A549 (cell line): ENCODE results near the gene ARHGAP28. TPM values are rescaled to one million over a fixed set of nuclear protein-coding genes. Genes with fewer than 3 reads are reported as not detected.

ENCODE experiments used
- ATAC-seq, 2 experiments: fragments of 200-7000 bp in 1 of 2; fragments of >200 bp in 1 of 2; cut with Nextera tagmentation in 1 of 2; cut with Tn5 transposase in 1 of 2; 3 replicates each; pipeline versions ENCODE4 v1.8.0 to v1.9.1; 2018 to 2020; ENCODE audit warnings: mild to moderate bottlenecking in 1 of 2, moderate library complexity in 1 of 2
- CTCF ChIA-PET: fragments of 300-600 bp; sonication (Branson Sonifier 250); formaldehyde crosslinking; extraction: SDS; loops from one replicate; lab custom pipeline; 2021; ENCODE audit warnings: antibody characterized with exemption, inconsistent platforms; lab: Yijun Ruan, JAX
- POLR2A ChIA-PET: fragments of 350-600 bp; formaldehyde crosslinking; extraction: SDS; loops from one replicate; lab custom pipeline; 2021; ENCODE audit warnings: antibody characterized with exemption, inconsistent platforms; lab: Yijun Ruan, JAX
- DNase-seq, 2 experiments: peaks; one replicate each; pipeline versions ENCODE4 v3.0.0 to v3.0.0-alpha.2; 2011 to 2016; ENCODE audit warnings: low read depth in 1 of 2, low spot score in 1 of 2
- FAIRE-seq: peaks from 2 replicates; lab custom pipeline; 2011; peaks lifted over from hg19 to GRCh38; lab: Jason Lieb, UNC
- H3K27ac ChIP-seq, 2 experiments: fragments of >200 bp; sonication (Bioruptor Twin); formaldehyde crosslinking; 3 replicates each; pipeline ENCODE4 v1.5.1; 2016 to 2017
- H3K4me1 ChIP-seq: fragments of >200 bp; sonication (Bioruptor Twin); formaldehyde crosslinking; 3 replicates; pipeline ENCODE4 v1.6.1; 2016
- H3K4me2 ChIP-seq: fragments of >200 bp; sonication (Bioruptor Twin); formaldehyde crosslinking; 3 replicates; pipeline ENCODE4 v1.6.1; 2016
- H3K4me3 ChIP-seq: fragments of >200 bp; sonication (Bioruptor Twin); formaldehyde crosslinking; 3 replicates; pipeline ENCODE4 v1.5.1; 2016
- H3K9me3 ChIP-seq: fragments of >200 bp; sonication (Bioruptor Twin); formaldehyde crosslinking; 3 replicates; pipeline ENCODE4 v1.6.1; 2016
- ATOH8 ChIP-seq: fragments of 250-450 bp; sonication (Bioruptor Pico); IDR thresholded peaks from 2 replicates; pipeline ENCODE4 v1.5.0; 2020; ENCODE audit warnings: low read depth, mild to moderate bottlenecking, moderate library complexity
- CHD2 ChIP-seq: fragments of 150-350 bp; IDR thresholded peaks from 2 replicates; pipeline ENCODE4 v1.6.1; 2014; ENCODE audit warnings: low read length; ENCODE audit not compliant: partially characterized antibody
- CHD4 ChIP-seq: fragments of 200-600 bp; sonication (generic); IDR thresholded peaks from 2 replicates; pipeline ENCODE4 v1.6.1; 2016; ENCODE audit warnings: antibody characterized with exemption, mild to moderate bottlenecking, borderline replicate concordance
- CTCF ChIP-seq: fragments of >200 bp; sonication (Bioruptor Twin); formaldehyde crosslinking; IDR thresholded peaks from 3 replicates; pipeline ENCODE4 v1.5.1; 2016
- E2F6 ChIP-seq: IDR thresholded peaks from 2 replicates; pipeline ENCODE4 v1.6.1; 2012; ENCODE audit warnings: low read depth, borderline replicate concordance
- ESRRA ChIP-seq: fragments of 150-350 bp; IDR thresholded peaks from 2 replicates; pipeline ENCODE4 v1.6.1; 2014; ENCODE audit warnings: mild to moderate bottlenecking, low read length, borderline replicate concordance
- FOSB ChIP-seq: fragments of 250-450 bp; sonication (Bioruptor Pico); IDR thresholded peaks from 2 replicates; pipeline ENCODE4 v1.5.0; 2020; ENCODE audit warnings: mild to moderate bottlenecking, moderate library complexity
- FOXS1 ChIP-seq: fragments of 250-450 bp; sonication (Bioruptor Pico); IDR thresholded peaks from 2 replicates; pipeline ENCODE4 v1.5.0; 2020; ENCODE audit warnings: mild to moderate bottlenecking, moderate library complexity
- HES2 ChIP-seq: fragments of >200 bp; sonication (Bioruptor Twin); formaldehyde crosslinking; IDR thresholded peaks from 2 replicates; pipeline ENCODE4 v1.6.1; 2016
- HMGXB4 ChIP-seq: fragments of 250-450 bp; sonication (Bioruptor Pico); IDR thresholded peaks from 2 replicates; pipeline ENCODE4 v1.5.0; 2021; ENCODE audit warnings: mild to moderate bottlenecking, moderate library complexity, borderline replicate concordance
- JUNB ChIP-seq: fragments of >200 bp; sonication (Bioruptor Twin); formaldehyde crosslinking; IDR thresholded peaks from 2 replicates; pipeline ENCODE4 v1.6.1; 2016
- MAX ChIP-seq: IDR thresholded peaks from 2 replicates; pipeline ENCODE4 v1.6.1; 2012
- NR3C1 ChIP-seq: fragments of >200 bp; sonication (Bioruptor Twin); formaldehyde crosslinking; IDR thresholded peaks from 3 replicates; pipeline ENCODE4 v1.6.1; 2017
- PBX3 ChIP-seq: IDR thresholded peaks from 2 replicates; pipeline ENCODE4 v1.6.1; 2012
- PHF8 ChIP-seq: fragments of 200-600 bp; sonication (generic); IDR thresholded peaks from 2 replicates; pipeline ENCODE4 v1.6.1; 2016; ENCODE audit warnings: low read depth, mild to moderate bottlenecking, antibody characterized with exemption, moderate library complexity, borderline replicate concordance
- RARB ChIP-seq: fragments of 250-450 bp; sonication (Bioruptor Pico); IDR thresholded peaks from 2 replicates; pipeline ENCODE4 v1.8.0; 2021; ENCODE audit warnings: mild to moderate bottlenecking, moderate library complexity
- REST ChIP-seq: fragments of 200-600 bp; sonication (generic); IDR thresholded peaks from 2 replicates; pipeline ENCODE4 v1.6.1; 2016; ENCODE audit warnings: antibody characterized with exemption, mild to moderate bottlenecking, moderate library complexity
- SMC3 ChIP-seq: fragments of >200 bp; sonication (Bioruptor Twin); formaldehyde crosslinking; IDR thresholded peaks from 3 replicates; pipeline ENCODE4 v1.6.1; 2018; ENCODE audit warnings: inconsistent platforms
- TFCP2L1 ChIP-seq: fragments of 250-450 bp; sonication (Bioruptor Pico); IDR thresholded peaks from 2 replicates; pipeline ENCODE4 v1.5.0; 2021; ENCODE audit warnings: mild to moderate bottlenecking
- ZNF302 ChIP-seq: fragments of 250-450 bp; sonication (Bioruptor Pico); IDR thresholded peaks from 2 replicates; pipeline ENCODE4 v1.9.0; 2021; ENCODE audit warnings: inconsistent platforms, mild to moderate bottlenecking, moderate library complexity
- WGBS: methylation state at CpG from one replicate; pipeline ENCODE4 v1.1.6; 2017; ENCODE audit errors: missing lambda C conversion rate; 5-methylcytosine and 5-hydroxymethylcytosine counted together
- polyA plus RNA-seq, 4 experiments: library from polyadenylated mRNA; depleted of rRNA in 3 of 4; stranded (reverse); fragments of >200 nt; fragmentation: RNase III in 1 of 4; extraction: RNeasy Plus Mini Kit Qiagen cat#74134 plus additional on column Dnase treatment in 1 of 4; gene quantifications; 2 replicates in 3 of 4; 3 replicates in 1 of 4; pipeline ENCODE4 v1.2.3, GENCODE V29; 2011 to 2017

Gene ARHGAP28
- polyA plus RNA-seq, 2 of the 4 experiments (the other 2 are of a cell fraction): 0.13 to 0.17 TPM

- TF ChIP-seq HES2 (no peak), CHD2 (no peak)
These were observed 143.7 kb downstream of the ARHGAP28 start (continued) for GRCh38 chr18:6873040-6873751.

- ChIA-PET POLR2A (no interaction called here), CTCF (no interaction called here)
- Histone ChIP-seq H3K9me3 (no peaks in the 10 kb centered on the region), H3K4me2 (no peak overlapping the region), H3K4me1 (no peaks in the 10 kb centered on the region), H3K4me3 (no peak overlapping the region), H3K27ac (no peak overlapping the region)
- no peak for TF ChIP-seq FOXS1 (CRISPR knock-in tag)
- no peak for TF ChIP-seq NR3C1
- TF ChIP-seq E2F6: no peak
- TF ChIP-seq CHD4: no peak
- no peak for TF ChIP-seq RARB
- FAIRE-seq (no peak), DNase-seq (no peak), ATAC-seq (no peak)
- 0% methylated on average over 1 of the region's 1 CpG for WGBS
These were observed 144.8 kb downstream of the ARHGAP28 start for GRCh38 chr18:6874315-6874714.

- DNase-seq (no peak), FAIRE-seq (no peak)
- H3K4me3 ChIP-seq: no peak overlapping the region
- TF ChIP-seq JUNB: no peak
- no peak for TF ChIP-seq FOSB (CRISPR knock-in tag)
- no peak for TF ChIP-seq ZNF302
- TF ChIP-seq, all 56 proteins: peak for 0
- ChIA-PET CTCF (no interaction called here), POLR2A (no interaction called here)
- WGBS: 38% methylated on average over 6 of the region's 6 CpGs
- H3K4me2 ChIP-seq: no peak overlapping the region
- no peak overlapping the region for H3K27ac ChIP-seq
- ATAC-seq: no peak
- no peaks in the 10 kb centered on the region for H3K9me3 ChIP-seq
- no peaks in the 10 kb centered on the region for H3K4me1 ChIP-seq
These were observed 146.2 kb downstream of the ARHGAP28 start for GRCh38 chr18:6875749-6876148.

GRCh38 chr18:6876641-6877041 lies 147.1 kb downstream of the ARHGAP28 start:
- FAIRE-seq (no peak), DNase-seq (no peak), ATAC-seq (no peak)
- Histone ChIP-seq H3K9me3 (no peaks in the 10 kb centered on the region), H3K4me2 (no peak overlapping the region), H3K27ac (no peak overlapping the region), H3K4me1 (no peaks in the 10 kb centered on the region), H3K4me3 (no peak overlapping the region)
- POLR2A ChIA-PET: no interaction called here
- 11% methylated on average over 2 of the region's 2 CpGs for WGBS
- CTCF ChIA-PET: interaction anchor here (0.6 kb wide), 1 partner anchor 38 kb away, joined by 3 read pairs; no protein-coding TSS in a partner anchor
- TF ChIP-seq HMGXB4: no peak
- TF ChIP-seq CTCF: no peak
- TF ChIP-seq ESRRA: no peak
- TF ChIP-seq TFCP2L1 (CRISPR knock-in tag): no peak
- no peak for TF ChIP-seq PBX3
- no peak for TF ChIP-seq FOXS1 (CRISPR knock-in tag)
- TF ChIP-seq MAX: no peak
- no peak for TF ChIP-seq REST
- no peak for TF ChIP-seq ATOH8 (CRISPR knock-in tag)
- TF ChIP-seq SMC3: no peak
- TF ChIP-seq PHF8: no peak
- no peak for TF ChIP-seq RARB
